Fibroblast of skin of back (primary cell): ENCODE measurements around the gene ATF5.

Experiments used
- DNase-seq: peaks from one replicate; pipeline ENCODE4 v3.0.0-alpha.2; 2013

Gene ATF5

GRCh38 chr19:49977076-49977475 lies 48.1 kb downstream of the ATF5 start:
- DNase-seq, result no peak

- no peak for DNase-seq
Observed at GRCh38 chr19:49977881-49978280, 48.9 kb downstream of the ATF5 start.

- DNase-seq, result no peak
Observed at GRCh38 chr19:49978324-49978723, 49.3 kb downstream of the ATF5 start.

- DNase-seq, result no peak
Observed at GRCh38 chr19:49981603-49982593, 52.9 kb downstream of the ATF5 start.
